HG03064 (cell line): Measurements from ENCODE around the gene YARS2.
A peak's percentile ranks its signal among the peaks of the same experiment; 100 is the strongest.

ENCODE experiments used
- ATAC-seq: cut with Tn5 transposase; IDR thresholded peaks from one replicate; pipeline ENCODE4 v1.9.1; 2021; ENCODE audit warnings: low read depth; ENCODE audit not compliant: unreplicated experiment

YARS2 gene

DNA sequence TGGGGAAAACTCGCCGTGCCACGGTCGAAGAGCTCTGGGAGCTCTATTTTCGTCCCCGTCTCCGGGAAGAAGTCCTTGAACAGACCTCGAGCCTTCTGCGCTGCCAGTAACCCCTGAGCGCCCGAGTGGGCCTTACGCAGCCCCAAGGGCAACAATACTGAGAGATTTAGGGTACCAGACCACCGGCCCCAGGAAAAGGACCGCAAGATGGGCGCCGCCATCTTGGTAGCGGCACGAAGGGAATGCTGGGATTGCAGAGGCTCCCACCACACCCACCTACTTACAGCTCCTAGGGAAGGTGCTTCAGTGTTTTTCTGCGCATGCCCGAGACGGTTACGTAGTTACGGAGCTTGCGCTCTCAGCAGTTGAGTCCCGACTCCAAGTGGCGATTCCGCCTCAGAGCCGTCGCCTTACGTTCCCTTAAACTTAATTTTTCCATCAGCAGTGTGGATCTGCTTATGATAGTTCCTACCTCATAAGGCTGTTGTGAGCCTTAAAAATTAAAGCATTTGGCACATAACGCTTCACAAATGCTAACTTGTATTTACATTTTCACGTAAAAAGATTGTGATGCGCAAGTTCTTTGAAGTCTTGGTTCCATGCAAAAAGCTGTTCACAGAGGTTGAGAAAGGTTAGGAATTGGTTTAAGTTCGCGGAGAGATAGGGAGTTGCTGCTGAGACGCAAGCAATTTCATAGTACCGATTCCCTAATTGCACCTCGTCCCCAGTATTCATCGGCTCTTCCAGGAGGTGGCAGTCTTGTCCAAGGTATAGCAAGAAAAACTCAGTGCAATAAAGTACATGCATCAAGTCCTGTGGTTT, at the start of gene YARS2:
Gene YARS2 (minus strand): TSS at position 244 of the 822 bp plus-strand sequence. CDS start 23 bp downstream, at position 221.
- ATAC-seq = peak; percentile 84

DNA sequence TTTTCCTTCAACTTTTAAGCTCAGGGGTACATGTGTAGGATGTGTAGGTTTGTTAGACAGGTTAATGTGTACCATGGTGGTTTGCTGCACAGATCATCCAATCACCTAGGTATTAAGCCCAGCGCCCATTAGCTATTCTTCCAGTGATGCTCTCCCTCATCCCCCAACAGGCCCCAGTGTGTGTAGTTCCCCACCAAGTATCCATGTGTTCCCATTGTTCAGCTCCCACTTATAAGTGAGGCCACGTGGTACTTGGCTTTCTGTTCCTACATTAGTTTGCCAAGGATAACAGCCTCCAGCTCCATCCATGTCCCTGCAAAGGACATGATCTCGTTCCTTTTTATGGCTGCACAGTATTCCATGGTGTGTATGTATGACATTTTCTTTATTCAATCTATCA, 48.6 kb upstream of the YARS2 start:
- ATAC-seq = no peak

DNA sequence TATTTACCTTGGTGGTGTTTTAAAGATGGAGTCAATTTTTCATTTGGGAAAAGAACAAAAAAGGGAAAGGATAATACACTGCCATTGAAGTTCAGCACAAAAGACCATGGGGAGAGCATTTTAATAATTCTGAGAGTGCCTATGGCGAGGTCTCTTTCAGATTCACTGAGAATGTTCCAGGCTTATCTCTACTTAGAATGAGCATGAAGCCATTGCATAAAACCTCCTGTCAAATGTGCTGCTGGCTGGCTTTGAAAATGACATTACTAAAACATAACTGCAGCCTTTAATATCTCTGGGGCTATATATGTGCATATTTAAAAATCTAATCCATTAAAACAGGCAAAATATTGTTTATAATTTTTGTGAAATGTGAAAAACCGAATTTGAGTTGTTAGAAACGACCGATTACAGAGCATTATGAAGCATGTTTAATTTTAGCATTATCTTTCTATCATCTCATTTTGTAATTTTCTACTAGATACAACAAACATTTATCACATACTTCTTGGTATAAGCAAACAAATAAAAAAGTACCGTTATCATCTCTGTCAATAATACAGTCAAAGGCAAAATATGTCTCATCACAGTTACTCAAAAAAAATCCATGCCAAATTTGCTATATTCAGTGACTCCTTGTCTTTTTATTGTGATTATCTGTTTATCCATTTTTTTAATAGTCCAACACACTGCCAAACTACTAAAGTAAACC, 45.7 kb upstream of the YARS2 start:
- ATAC-seq = no peak

DNA sequence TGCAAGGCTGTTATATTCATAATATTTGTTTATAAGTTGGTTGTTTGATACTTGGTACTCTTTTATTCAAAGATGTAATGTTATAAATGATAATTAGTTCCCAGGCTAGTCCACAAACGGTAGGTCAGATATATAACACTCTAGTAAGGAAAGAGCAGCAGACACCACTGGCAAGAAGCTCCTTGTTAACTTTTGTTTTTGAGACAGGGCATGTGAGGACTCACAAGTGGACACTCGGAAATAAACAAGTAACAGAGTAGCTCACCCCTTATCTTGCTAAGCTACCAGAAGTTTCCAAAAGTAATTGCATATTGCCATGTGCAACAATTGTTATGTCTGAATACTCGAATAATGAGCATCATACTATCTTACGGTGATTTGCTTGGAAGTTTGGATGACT, 38.6 kb upstream of the YARS2 start:
- ATAC-seq = no peak

DNA sequence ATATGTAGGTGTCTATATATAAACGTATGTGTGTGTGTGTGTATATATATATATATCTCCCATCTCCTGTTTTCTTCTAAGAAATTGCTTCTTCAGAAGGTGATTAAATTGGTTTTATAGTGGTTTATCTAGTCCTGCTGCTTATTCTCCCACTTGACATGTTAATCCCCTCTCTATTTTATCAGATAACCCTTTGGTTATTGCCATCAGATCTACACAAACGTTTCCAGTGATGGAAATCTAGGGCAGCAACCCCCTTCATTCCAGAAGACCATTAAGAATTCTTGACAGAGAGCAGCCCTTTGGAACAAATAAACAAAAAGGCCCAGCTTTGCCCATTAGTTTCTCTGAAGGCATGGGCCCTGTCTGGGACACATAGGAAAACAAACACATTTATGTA, 34.2 kb upstream of the YARS2 start:
- ATAC-seq = no peak

DNA sequence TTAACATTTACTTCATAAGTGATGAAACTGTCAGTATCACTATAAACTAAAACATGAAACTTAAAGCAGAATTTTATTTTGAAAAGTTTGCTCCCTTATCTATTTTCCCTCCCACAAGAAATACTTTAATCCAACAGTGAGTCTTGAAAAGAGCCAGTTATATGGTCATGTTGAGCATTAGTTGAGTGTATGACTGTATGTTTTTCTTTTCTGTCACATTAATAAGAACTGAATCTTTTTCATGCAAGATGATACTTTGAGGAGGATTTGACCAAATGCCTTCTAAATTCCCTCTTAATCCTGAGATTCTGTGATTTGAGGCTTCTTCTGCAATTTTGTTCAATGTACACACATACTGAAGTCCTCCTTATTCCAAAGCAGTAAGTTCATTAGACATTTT, 33.7 kb upstream of the YARS2 start:
- no peak for ATAC-seq

DNA sequence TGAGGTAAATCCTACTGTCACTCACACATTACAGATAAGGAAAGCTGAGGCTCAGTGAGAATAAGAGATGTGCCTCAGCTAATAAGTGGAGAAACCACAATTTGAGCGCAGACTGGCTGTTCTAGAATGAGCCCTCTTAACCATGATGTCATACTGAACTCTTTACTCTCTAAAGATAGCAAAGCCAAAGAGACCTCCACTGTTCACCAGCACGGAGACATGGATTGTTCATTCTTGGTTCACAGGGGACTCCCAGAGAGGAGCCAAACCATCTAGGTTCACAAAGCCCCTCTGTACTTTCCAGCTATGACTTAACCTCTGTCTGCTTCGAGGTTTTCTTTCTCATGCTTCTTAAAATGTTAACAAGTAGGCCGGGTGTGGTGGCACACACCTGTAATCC, 32.7 kb upstream of the YARS2 start:
- no peak for ATAC-seq

DNA sequence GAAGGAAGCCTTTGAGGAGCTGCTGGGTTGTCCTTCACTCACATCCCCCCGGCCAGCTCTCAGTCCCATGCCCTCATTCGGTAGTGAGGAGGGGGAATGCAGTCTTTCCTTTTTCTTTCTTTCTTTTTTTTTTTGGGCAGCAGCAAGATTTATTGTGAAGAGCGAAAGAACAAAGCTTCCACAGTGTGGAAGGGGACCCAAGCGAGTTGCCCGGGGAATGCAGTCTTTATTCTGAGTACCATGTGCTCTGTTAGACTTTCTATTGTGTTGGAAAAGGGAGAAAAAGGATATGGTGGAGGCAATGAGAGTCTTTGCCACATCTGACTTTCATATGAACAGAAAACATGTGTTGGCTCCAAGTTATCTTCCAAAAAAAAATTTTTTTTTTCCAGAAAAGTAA, 29.9 kb upstream of the YARS2 start:
- no peak for ATAC-seq

DNA sequence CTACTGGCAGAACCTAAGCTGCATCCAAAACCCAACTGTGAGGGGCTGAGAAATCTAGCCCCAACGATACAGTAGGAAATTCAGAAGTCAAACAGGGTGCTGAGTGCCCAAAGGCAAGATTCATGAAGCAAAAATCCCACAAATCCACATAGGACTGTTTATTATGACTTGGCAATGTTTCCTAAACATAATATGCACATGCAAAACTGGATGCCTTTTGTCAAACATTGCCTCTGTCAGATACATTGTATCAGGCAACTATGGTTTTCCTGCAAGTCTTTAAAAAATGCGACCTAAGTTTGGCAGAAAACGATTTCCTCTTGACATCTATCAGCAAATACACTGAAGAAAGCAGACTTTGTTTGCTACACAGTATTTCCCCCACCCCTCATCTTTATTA, 27.3 kb upstream of the YARS2 start:
- ATAC-seq = no peak

DNA sequence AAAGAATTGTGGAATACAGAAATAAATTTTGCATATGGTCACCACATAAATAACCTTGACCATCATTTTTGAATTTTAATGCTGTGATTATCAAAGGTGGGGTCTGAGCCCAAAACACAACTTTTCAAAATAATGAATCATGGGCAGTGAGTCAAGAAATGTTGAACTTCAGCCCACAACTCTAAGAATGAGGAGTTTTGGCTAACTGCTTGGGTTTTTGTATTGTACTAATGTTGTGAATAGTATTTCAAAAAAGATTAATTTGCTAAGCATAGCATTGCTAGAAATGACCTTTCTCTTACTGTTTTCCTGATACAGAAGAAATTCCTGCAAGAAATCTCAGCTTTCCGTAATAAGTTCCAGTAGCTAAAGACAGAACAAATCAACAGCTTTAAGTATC, 24.4 kb upstream of the YARS2 start:
- ATAC-seq = no peak

DNA sequence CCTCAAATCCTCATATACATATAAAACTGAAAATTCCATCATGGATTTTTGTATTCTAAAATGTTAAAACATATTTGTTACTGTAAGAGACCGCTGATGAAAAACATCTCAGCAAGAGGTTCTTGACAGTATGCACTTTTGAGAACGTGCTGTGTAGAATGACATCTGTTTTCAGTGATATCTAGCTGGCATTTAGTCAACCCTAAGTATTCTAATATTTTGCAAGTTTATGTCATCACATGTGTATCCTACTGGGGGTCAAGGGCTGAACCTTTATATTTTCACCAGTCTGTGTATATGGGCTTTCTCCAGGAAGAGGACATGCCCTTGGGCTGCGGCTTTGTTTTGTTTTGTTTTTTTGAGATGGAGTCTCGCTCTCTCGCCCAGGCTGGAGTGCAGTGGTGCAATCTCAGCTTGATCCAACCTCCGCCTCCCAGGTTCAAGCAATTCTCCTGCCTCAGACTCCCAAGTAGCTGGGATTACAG, 22.0 kb upstream of the YARS2 start:
- ATAC-seq = no peak

DNA sequence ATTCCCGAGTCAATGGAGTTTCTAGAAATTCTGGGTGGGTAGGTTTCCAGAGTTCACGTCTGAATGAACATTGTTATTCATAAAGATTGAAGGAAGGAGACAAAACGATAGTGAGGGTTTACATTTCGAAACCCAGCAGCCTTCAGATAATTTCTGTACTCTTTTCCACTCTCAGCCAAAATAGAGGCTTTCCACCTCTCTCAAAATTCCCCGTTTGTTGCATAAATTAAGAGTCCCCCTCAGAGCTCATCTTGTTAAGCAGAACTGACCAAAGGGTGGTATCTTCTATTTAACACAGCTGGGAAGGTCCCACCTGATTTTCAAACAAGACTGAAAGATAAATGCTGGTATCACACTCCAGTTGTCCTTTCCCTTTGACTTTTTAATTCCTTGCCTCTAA, 21.5 kb upstream of the YARS2 start:
- ATAC-seq = no peak

DNA sequence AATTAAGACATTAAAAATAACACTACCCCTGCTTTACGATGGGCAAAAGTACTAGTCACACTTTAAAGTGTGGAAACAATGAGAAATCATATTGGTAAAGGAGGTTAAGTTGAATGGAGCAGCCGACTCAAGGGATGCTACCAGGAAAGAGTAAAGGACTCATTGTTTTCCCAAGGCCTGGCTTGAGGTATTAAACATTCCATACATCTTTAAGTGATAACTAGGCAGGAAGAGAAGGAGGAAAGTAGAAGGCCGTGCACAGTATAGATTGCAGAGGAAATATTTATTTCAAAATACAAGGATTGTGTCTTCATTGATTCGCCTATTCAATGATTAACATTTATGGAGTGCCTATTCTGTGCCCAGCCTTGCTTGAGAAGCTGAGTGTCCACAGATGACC, 20.6 kb upstream of the YARS2 start:
- no peak for ATAC-seq

DNA sequence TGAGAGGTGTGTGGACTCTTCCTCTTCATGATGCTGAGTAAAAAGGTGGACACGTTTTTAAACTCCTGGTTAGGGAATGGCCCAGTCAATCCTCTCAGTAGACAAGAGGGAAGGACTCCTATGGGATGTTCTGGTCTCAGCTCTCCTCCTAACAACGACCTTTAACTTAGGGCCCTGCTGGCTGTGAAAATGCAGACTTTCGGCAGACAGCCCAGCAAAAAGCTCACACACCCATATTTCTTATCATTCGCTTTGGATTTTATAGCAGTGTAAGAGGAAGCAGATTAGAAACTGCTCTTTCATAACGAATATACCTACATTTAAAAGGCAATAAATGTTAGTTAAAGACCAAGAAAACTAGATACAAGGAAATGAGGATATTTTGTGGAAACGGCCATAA, 18.0 kb upstream of the YARS2 start:
- ATAC-seq = no peak

DNA sequence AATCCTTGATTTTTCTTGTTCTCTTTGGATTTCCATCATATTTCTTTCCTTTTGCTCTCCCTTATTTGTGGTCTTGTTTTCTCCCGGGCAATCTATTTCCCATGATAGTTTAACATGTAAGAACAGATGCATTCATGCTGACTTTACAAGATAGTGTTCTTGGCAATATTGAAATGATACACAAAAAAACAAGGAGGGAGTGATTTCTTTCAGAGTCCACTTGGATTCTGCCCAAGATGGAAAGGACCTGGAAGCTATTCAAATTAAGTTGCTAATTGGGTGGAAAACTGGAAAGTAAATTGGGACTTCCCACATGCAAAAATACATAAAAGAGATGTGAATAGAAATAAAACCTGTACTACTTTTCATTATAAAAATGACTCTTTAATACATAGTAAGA, 14.4 kb upstream of the YARS2 start:
- ATAC-seq = no peak

DNA sequence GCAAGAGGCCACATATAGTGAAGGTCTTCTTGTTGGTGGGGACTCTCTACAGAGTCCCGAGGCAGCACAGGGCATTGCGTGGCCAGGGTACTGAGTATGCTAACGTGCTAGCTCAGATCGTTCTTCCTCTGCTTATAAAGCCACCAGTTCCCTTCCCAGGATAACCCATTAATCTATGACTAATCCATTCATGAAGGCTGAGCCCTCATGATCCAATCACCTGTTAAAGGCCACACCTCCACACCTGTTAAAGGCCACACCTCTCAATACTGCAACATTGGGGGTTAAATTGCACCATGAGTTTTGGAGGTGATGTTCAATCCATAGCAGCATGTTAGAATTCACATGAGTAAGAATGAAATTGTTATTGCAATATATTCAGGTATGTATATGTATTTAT, 12.8 kb upstream of the YARS2 start:
- no peak for ATAC-seq

DNA sequence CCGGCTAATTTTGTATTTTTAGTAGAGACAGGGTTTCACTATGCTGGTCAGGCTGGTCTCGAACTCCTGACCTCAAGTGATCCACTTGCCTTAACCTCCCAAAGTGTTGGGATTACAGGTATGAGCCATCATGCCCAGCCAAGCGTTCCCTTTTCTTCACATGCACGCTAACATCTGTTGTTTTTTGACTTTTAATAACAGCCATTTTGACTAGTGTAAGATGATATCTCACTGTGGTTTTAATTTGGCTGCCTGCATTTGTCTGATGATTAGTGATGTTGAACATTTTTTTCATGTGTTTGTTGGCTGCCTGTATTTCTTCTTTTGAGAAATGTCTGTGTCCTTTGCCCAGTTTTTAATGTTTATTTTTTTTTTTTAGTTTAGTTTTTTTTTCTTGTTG, 10.2 kb upstream of the YARS2 start:
- ATAC-seq = no peak

DNA sequence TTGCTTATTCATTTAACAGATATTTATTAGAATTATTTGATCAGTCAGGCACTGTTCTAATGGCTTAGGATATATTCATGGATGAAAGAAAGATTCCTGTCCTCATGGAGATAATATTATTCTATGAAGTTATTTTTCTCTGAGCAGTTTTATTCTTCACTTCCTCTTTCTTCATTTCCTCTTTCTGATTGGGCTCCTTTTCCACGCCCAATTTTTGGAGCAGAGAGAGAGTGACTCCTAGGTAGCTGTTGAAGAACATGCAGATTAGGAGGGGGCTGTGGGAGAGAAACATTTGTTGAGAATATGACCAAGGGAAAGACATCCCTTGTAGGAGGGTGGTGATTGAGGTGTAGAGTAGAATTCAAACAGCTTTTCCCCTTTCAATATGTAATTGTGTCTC, 6.0 kb upstream of the YARS2 start:
- ATAC-seq = no peak

DNA sequence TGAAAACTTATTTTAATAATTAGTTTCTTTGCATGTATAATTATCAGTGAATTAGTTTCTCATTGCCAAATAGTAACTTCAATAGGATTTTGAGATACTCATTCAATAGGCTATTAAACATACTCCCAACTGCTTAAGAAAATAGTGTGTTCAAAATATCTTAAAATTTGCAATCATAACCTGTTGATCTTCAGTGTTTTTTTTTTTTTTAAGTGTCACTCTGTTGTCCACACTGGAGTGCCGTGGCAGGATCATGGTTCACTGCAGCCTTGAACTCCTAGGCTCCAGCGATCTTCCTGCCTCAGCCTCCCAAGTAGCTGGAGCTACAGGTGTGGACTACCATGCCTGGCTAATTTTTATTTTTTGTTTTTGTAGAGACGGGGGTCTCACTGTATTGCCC, 1.5 kb upstream of the YARS2 start:
- ATAC-seq = no peak

DNA sequence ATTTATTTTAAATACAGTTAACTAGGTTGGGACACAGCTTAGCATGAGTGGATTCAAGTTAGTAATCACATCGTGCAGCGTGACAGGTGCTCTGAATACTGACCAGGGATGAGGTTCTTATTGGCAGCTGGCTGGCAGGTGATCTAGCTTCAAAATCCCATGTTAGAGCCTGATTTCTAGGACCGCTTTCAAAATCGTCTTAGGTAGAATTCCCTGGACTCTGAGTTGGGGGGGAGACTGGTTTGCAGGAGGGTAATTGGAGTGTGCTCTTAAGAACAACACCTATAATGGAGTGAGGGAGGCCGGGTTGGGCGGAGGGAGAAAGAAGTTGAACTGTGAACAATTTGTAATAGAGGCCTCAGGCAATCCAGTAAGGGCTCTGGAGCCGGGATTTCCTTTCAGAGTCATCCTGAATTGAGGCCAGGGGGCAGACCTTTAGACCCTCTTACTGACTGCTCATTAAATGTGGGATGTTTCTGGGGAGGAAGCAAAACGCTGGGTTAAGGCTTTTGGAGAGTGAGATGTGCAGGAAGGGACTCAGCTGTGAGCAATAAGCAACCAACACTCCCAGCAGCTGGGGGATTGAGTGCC, 874 bp upstream of the YARS2 start:
- ATAC-seq = no peak

DNA sequence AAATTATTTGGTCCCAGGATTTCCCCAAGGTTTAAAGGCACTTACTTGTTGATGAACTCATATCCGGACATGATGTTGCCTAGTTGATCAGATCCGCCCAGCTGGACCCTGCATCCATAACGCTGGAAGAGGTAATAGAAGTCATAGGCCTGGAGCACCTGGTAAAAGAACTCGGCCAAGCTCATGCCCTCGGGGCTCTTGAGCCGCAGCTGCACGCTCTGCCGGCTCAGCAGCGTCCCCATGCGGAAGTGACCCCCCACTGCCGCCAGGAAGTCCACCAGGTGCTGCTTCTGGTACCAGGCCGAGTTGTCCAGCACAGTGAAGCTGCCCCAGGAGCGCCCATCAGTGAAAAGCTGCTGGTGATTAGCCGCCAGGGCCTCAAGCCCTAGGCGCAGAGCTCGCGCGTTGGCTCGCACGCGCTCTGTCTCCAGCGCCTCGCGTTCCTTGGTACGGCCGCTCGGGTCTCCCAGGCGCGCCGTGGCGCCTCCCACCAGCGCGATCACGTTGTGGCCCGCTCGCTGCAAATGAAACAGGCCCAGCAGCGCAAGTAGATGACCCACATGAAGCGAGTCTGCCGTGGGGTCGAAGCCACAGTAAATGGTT, 545 bp downstream of the YARS2 start:
- ATAC-seq = peak; percentile 72
